Fibroblast of lung (primary cell): ENCODE results near the gene GRAP2. TPM values are rescaled to one million over a fixed set of nuclear protein-coding genes. Genes with fewer than 3 reads are reported as not detected.

Experiments used
- DNase-seq, 2 donors: peaks; one replicate each; pipeline versions ENCODE4 v3.0.0 to v3.0.0-alpha.2; 2010; ENCODE audit warnings: low read depth in 2 of 2
- H2AFZ ChIP-seq: 2 replicates; pipeline ENCODE4 v1.5.1; 2012; ENCODE audit warnings: low read length, control low read depth, inconsistent platforms
- H3K27ac ChIP-seq: 2 replicates; pipeline ENCODE4 v1.5.1; 2011; ENCODE audit warnings: low read length, control low read depth; ENCODE audit not compliant: insufficient read depth
- H3K27me3 ChIP-seq: 2 replicates; pipeline ENCODE4 v1.5.1; 2011; ENCODE audit warnings: mild to moderate bottlenecking, low read length; ENCODE audit not compliant: control insufficient read depth, insufficient read depth
- H3K36me3 ChIP-seq: 2 replicates; pipeline ENCODE4 v1.5.1; 2011; ENCODE audit warnings: low read length; ENCODE audit not compliant: control insufficient read depth, insufficient read depth
- H3K4me1 ChIP-seq: 2 replicates; pipeline ENCODE4 v1.5.1; 2011; ENCODE audit warnings: low read length; ENCODE audit not compliant: control insufficient read depth, insufficient read depth; ENCODE audit errors: extremely low read depth
- H3K4me2 ChIP-seq: 2 replicates; pipeline ENCODE4 v1.5.1; 2011; ENCODE audit warnings: low read length, control low read depth; ENCODE audit not compliant: insufficient read depth; ENCODE audit errors: extremely low read depth
- H3K4me3 ChIP-seq, 4 experiments: fragments of 200-600 bp in 1 of 4; sonication (generic) in 1 of 4; replicated peaks in 1 of 4; 2 replicates each; pipeline ENCODE4 v1.5.1; 2011 to 2016; ENCODE audit warnings: low read length in 4 of 4, low read depth in 3 of 4, mild to moderate bottlenecking in 3 of 4, control low read depth in 2 of 4, inconsistent platforms in 1 of 4, mixed read lengths in 1 of 4; ENCODE audit not compliant: insufficient read depth in 1 of 4; ENCODE audit errors: control extremely low read depth in 1 of 4
- H3K79me2 ChIP-seq: 2 replicates; pipeline ENCODE4 v1.5.1; 2012; ENCODE audit warnings: mild to moderate bottlenecking, low read length, inconsistent platforms; ENCODE audit not compliant: control insufficient read depth, insufficient read depth
- H3K9ac ChIP-seq: 2 replicates; pipeline ENCODE4 v1.5.1; 2011; ENCODE audit warnings: mild to moderate bottlenecking, low read length, control low read depth; ENCODE audit not compliant: insufficient read depth
- H3K9me3 ChIP-seq: 2 replicates; pipeline ENCODE4 v1.5.1; 2012; ENCODE audit warnings: low read depth, low read length; ENCODE audit not compliant: control insufficient read depth, insufficient read depth
- H4K20me1 ChIP-seq: 2 replicates; pipeline ENCODE4 v1.5.1; 2011; ENCODE audit warnings: low read length; ENCODE audit not compliant: control insufficient read depth, insufficient read depth; ENCODE audit errors: extremely low read depth
- EZH2 ChIP-seq: IDR thresholded peaks from 2 replicates; pipeline ENCODE4 v1.5.1; 2012; ENCODE audit warnings: low read length, control low read depth, mild to moderate bottlenecking; ENCODE audit errors: missing control alignments
- polyA plus RNA-seq, 2 donors: library from polyadenylated mRNA; depleted of rRNA in 1 of 2; stranded (reverse) in 1 of 2; unstranded in 1 of 2; fragments of >200 nt; gene quantifications; 2 replicates each; pipeline ENCODE4 v1.2.1, GENCODE V29; 2011 to 2012; ENCODE audit warnings: missing spikeins in 1 of 2
- total RNA-seq: library from RNA; depleted of rRNA; stranded (reverse); fragments of >200 nt; gene quantifications from 2 replicates; pipeline ENCODE4 v1.2.1, GENCODE V29; 2014
- TF ChIP-seq, protein P1 (sequence below), 2 donors: IDR thresholded peaks in 1 of 2; conservative IDR thresholded peaks in 1 of 2; 1 replicate in 1 of 2; 2 replicates in 1 of 2; pipeline ENCODE4 v1.5.1; 2011 to 2012; ENCODE audit warnings: low read length in 2 of 2, control low read depth in 1 of 2, inconsistent platforms in 1 of 2, low read depth in 1 of 2, mild to moderate bottlenecking in 1 of 2

GRAP2 gene
- total and polyA plus RNA-seq, 2 donors (not counting 1 experiment from before 2014, with no cell fraction given), result not detected

DNA sequence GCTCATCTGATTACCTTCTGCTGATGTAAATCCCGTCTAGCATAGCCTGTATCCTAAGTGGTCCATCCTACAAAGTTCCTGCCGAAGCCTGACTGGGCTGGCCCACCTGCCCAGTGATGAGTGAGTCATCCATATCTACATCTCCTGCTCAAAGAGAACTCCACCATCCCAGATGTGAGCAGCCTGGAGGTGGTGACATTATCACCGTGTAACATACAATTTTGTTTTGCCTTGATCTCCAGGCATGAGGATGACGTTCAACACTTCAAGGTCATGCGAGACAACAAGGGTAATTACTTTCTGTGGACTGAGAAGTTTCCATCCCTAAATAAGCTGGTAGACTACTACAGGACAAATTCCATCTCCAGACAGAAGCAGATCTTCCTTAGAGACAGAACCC is 64.9 kb downstream of the GRAP2 start:
- H4K20me1 ChIP-seq, result no peaks in the 10 kb centered on the region
- no peak for TF ChIP-seq EZH2
- TF ChIP-seq, protein P1, sequence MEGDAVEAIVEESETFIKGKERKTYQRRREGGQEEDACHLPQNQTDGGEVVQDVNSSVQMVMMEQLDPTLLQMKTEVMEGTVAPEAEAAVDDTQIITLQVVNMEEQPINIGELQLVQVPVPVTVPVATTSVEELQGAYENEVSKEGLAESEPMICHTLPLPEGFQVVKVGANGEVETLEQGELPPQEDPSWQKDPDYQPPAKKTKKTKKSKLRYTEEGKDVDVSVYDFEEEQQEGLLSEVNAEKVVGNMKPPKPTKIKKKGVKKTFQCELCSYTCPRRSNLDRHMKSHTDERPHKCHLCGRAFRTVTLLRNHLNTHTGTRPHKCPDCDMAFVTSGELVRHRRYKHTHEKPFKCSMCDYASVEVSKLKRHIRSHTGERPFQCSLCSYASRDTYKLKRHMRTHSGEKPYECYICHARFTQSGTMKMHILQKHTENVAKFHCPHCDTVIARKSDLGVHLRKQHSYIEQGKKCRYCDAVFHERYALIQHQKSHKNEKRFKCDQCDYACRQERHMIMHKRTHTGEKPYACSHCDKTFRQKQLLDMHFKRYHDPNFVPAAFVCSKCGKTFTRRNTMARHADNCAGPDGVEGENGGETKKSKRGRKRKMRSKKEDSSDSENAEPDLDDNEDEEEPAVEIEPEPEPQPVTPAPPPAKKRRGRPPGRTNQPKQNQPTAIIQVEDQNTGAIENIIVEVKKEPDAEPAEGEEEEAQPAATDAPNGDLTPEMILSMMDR (conservative IDR thresholded peaks at IDR 0.05 in 1 of 2, IDR thresholded peaks at IDR 0.05 in 1 of 2; ENCODE audit: low read depth in 1 of 2, low read length in 2 of 2), result no peak
- H3K4me2 ChIP-seq, result no peak overlapping the region
- H3K9me3 ChIP-seq, result no peaks in the 10 kb centered on the region
- no peak overlapping the region for H2AFZ ChIP-seq
- peaks cover 9% of the 10 kb centered on the region for H3K27me3 ChIP-seq
- DNase-seq, result no peak
- no peak overlapping the region for H3K4me3 ChIP-seq
- H3K4me1 ChIP-seq, result peaks cover 3% of the 10 kb centered on the region
- no peaks in the 10 kb centered on the region for H3K79me2 ChIP-seq
- H3K9ac ChIP-seq, result no peak overlapping the region
- H3K36me3 ChIP-seq, result no peaks in the 10 kb centered on the region
- no peak overlapping the region for H3K27ac ChIP-seq

GRCh38 chr22:39966470-39966869 is 65.6 kb downstream of the GRAP2 start:
- no peaks in the 10 kb centered on the region for H3K79me2 ChIP-seq
- no peak overlapping the region for H3K4me3 ChIP-seq
- DNase-seq, result peak in 1 of 2 donors; percentile 31
- no peak overlapping the region for H3K27ac ChIP-seq
- peaks cover 9% of the 10 kb centered on the region for H3K27me3 ChIP-seq
- H3K4me2 ChIP-seq, result no peak overlapping the region
- no peak overlapping the region for H2AFZ ChIP-seq
- no peaks in the 10 kb centered on the region for H3K9me3 ChIP-seq
- H3K9ac ChIP-seq, result no peak overlapping the region
- H3K4me1 ChIP-seq, result peaks cover under 1% of the 10 kb centered on the region
- no peak for TF ChIP-seq EZH2
- TF ChIP-seq, protein P1 (conservative IDR thresholded peaks at IDR 0.05 in 1 of 2, IDR thresholded peaks at IDR 0.05 in 1 of 2; ENCODE audit: low read depth in 1 of 2, low read length in 2 of 2), result no peak
- no peaks in the 10 kb centered on the region for H3K36me3 ChIP-seq
- no peaks in the 10 kb centered on the region for H4K20me1 ChIP-seq

- Histone ChIP-seq H4K20me1 (no peaks in the 10 kb centered on the region), H3K4me1 (no peaks in the 10 kb centered on the region), H3K36me3 (no peaks in the 10 kb centered on the region), H3K27me3 (peaks cover 9% of the 10 kb centered on the region), H2AFZ (no peak overlapping the region), H3K79me2 (no peaks in the 10 kb centered on the region), H3K4me2 (no peak overlapping the region), H3K4me3 (no peak overlapping the region), H3K9ac (no peak overlapping the region), H3K9me3 (no peaks in the 10 kb centered on the region), H3K27ac (no peak overlapping the region)
- peak; percentile 39 to 79 for DNase-seq
- no peak for TF ChIP-seq EZH2
- TF ChIP-seq, protein P1 (conservative IDR thresholded peaks at IDR 0.05 in 1 of 2, IDR thresholded peaks at IDR 0.05 in 1 of 2; ENCODE audit: low read depth in 1 of 2, low read length in 2 of 2), result no peak
Observed at GRCh38 chr22:39967103-39967829, 66.4 kb downstream of the GRAP2 start.
